ENCODE measurements around the gene IGSF10.

The IGSF10 gene

GRCh38 chr3:151426341-151426657 is 34.6 kb downstream of the IGSF10 start:
- DNase-seq (ENCODE audit: extremely low spot score, insufficient read length, low read depth) = no peak
- peak; percentile 48 for FAIRE-seq

- FAIRE-seq = peak; percentile 29
These were observed 35.1 kb downstream of the IGSF10 start for GRCh38 chr3:151425627-151426340.

GRCh38 chr3:151423091-151423490 is 37.8 kb downstream of the IGSF10 start:
- no peak for FAIRE-seq
- DNase-seq (ENCODE audit: extremely low spot score, insufficient read length, low read depth) = no peak

More at GRCh38 chr3:151425627-151426340, 35.1 kb downstream of the IGSF10 start:
- no peak for DNase-seq (ENCODE audit: extremely low spot score, insufficient read length, low read depth)

- no peak for FAIRE-seq
- no peak for DNase-seq (ENCODE audit: extremely low spot score, insufficient read length, low read depth)
These were observed 38.9 kb downstream of the IGSF10 start for GRCh38 chr3:151421938-151422337.

GRCh38 chr3:151419806-151420205 is 41.1 kb downstream of the IGSF10 start:
- FAIRE-seq = no peak
- no peak for DNase-seq (ENCODE audit: extremely low spot score, insufficient read length, low read depth)

GRCh38 chr3:151415289-151415688 is 45.6 kb downstream of the IGSF10 start:
- no peak for DNase-seq (ENCODE audit: extremely low spot score, insufficient read length, low read depth)
- no peak for FAIRE-seq

GRCh38 chr3:151412989-151413388 is 47.9 kb downstream of the IGSF10 start:
- no peak for DNase-seq (ENCODE audit: extremely low spot score, insufficient read length, low read depth)
- FAIRE-seq = no peak

Measured in GM18507 (cell line).